Smooth muscle cell (in vitro differentiated cells): Measurements from ENCODE around the gene SLC16A4. TPM values are rescaled to one million over a fixed set of nuclear protein-coding genes. Genes with fewer than 3 reads are reported as not detected.
A peak's percentile ranks its signal among the peaks of the same experiment; 100 is the strongest.

Experiments
- DNase-seq: peaks from one replicate; lab custom pipeline; 2025; ENCODE audit not compliant: unreplicated experiment; lab: John Stamatoyannopoulos, UW
- H2AFZ ChIP-seq: fragments of 200-600 bp; sonication (generic); 2 replicates; pipeline ENCODE4 v1.6.0; 2016; ENCODE audit warnings: antibody characterized with exemption, low read depth, mild to moderate bottlenecking
- H3F3A ChIP-seq: fragments of 200-600 bp; sonication (generic); 2 replicates; pipeline ENCODE4 v1.6.0; 2017; ENCODE audit warnings: antibody characterized with exemption, low read depth
- H3K27ac ChIP-seq: fragments of 200-600 bp; sonication (generic); 2 replicates; pipeline ENCODE4 v1.5.1; 2016; ENCODE audit warnings: low read depth, mild to moderate bottlenecking
- H3K27me3 ChIP-seq: fragments of 200-600 bp; sonication (generic); 2 replicates; pipeline ENCODE4 v1.6.1; 2016; ENCODE audit warnings: low read depth, mild to moderate bottlenecking
- H3K36me3 ChIP-seq: fragments of 200-600 bp; sonication (generic); 2 replicates; pipeline ENCODE4 v1.5.1; 2016; ENCODE audit warnings: low read depth
- H3K4me1 ChIP-seq: fragments of 200-600 bp; sonication (generic); 2 replicates; pipeline ENCODE4 v1.5.1; 2016; ENCODE audit warnings: low read depth
- H3K4me2 ChIP-seq: fragments of 200-600 bp; sonication (generic); 2 replicates; pipeline ENCODE4 v1.6.0; 2016; ENCODE audit warnings: mild to moderate bottlenecking
- H3K4me3 ChIP-seq: fragments of 200-600 bp; sonication (generic); 2 replicates; pipeline ENCODE4 v1.5.1; 2016; ENCODE audit warnings: mild to moderate bottlenecking
- H3K79me2 ChIP-seq: fragments of 200-600 bp; sonication (generic); 2 replicates; pipeline ENCODE4 v1.6.0; 2016; ENCODE audit warnings: low read depth, mild to moderate bottlenecking
- H3K9ac ChIP-seq: fragments of 200-600 bp; sonication (generic); 2 replicates; pipeline ENCODE4 v1.6.0; 2016; ENCODE audit warnings: low read depth
- H3K9me3 ChIP-seq: fragments of 200-600 bp; sonication (generic); replicated peaks from 2 replicates; pipeline ENCODE4 v1.5.1; 2016; ENCODE audit warnings: low read depth
- H4K20me1 ChIP-seq: fragments of 200-600 bp; sonication (generic); 2 replicates; pipeline ENCODE4 v1.6.0; 2016; ENCODE audit warnings: low read depth
- CTCF ChIP-seq: fragments of 200-600 bp; sonication (generic); IDR thresholded peaks from 2 replicates; pipeline ENCODE4 v1.5.1; 2017; ENCODE audit warnings: borderline replicate concordance, mild to moderate bottlenecking, antibody characterized with exemption; ENCODE audit not compliant: insufficient read depth, poor library complexity, severe bottlenecking
- WGBS: methylation state at CpG from one replicate; pipeline ENCODE4 v1.1.7; 2016; ENCODE audit warnings: low lambda C conversion rate; 5-methylcytosine and 5-hydroxymethylcytosine counted together
- polyA plus RNA-seq: library from polyadenylated mRNA; unstranded; fragments of >200 nt; fragmentation: Nextera tagmentation; extraction: Ambion mirVana; gene quantifications from 2 replicates; pipeline ENCODE4 v1.2.1, GENCODE V29; 2016
- total RNA-seq: library from RNA; depleted of rRNA; stranded (reverse); fragments of >200 nt; gene quantifications from 2 replicates; pipeline ENCODE4 v1.2.3, GENCODE V29; 2014

The SLC16A4 gene
- total and polyA plus RNA-seq, 2 experiments from 2014 or later = 6.5 to 11.6 TPM

DNA sequence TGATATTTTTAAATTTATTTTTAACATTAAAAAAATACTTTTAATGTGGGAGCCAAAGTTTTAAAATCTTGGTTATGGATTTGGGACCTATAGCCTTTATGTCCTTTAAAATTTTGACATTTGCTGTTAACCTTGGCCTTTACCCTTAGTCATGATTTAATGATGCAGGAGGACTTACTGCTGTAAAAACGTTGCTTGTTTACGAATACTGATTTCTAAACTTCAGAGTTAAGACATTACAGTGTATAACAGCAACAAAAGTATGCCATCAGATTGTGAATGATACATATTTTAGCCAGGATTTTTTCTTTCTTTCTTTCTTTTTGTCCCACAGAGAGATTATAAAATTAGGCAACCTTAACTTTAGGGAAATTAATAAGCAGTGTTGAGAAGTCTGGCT lies 42.8 kb downstream of the SLC16A4 start:
- Histone ChIP-seq H4K20me1 (peaks cover 64% of the 10 kb centered on the region), H3K36me3 (no peaks in the 10 kb centered on the region), H3K4me1 (peaks cover 43% of the 10 kb centered on the region), H3F3A (no peaks in the 10 kb centered on the region), H3K9ac (peak overlapping the region; percentile 14), H3K27ac (peak overlapping the region; percentile 53), H3K9me3 (no peaks in the 10 kb centered on the region), H2AFZ (no peak overlapping the region), H3K27me3 (no peaks in the 10 kb centered on the region), H3K4me3 (no peak overlapping the region), H3K4me2 (peak overlapping the region; percentile 41), H3K79me2 (peaks cover 95% of the 10 kb centered on the region)
- no peak for DNase-seq
- no peak for TF ChIP-seq CTCF
- WGBS = 44% methylated on average over 2 of the region's 2 CpGs

- Histone ChIP-seq H3K27ac (peak overlapping the region; percentile 53), H3K4me2 (peak overlapping the region; percentile 41), H3K4me1 (peaks cover 50% of the 10 kb centered on the region), H3K4me3 (no peak overlapping the region), H2AFZ (no peak overlapping the region), H3K9me3 (no peaks in the 10 kb centered on the region), H3K27me3 (no peaks in the 10 kb centered on the region), H3K9ac (no peak overlapping the region), H3K36me3 (no peaks in the 10 kb centered on the region), H3F3A (no peaks in the 10 kb centered on the region), H3K79me2 (peaks cover 97% of the 10 kb centered on the region), H4K20me1 (peaks cover 68% of the 10 kb centered on the region)
- DNase-seq = no peak
- no peak for TF ChIP-seq CTCF
- WGBS = 85% methylated on average over 14 of the region's 14 CpGs
These were observed 43.5 kb downstream of the SLC16A4 start for GRCh38 chr1:110347182-110347893.

DNA sequence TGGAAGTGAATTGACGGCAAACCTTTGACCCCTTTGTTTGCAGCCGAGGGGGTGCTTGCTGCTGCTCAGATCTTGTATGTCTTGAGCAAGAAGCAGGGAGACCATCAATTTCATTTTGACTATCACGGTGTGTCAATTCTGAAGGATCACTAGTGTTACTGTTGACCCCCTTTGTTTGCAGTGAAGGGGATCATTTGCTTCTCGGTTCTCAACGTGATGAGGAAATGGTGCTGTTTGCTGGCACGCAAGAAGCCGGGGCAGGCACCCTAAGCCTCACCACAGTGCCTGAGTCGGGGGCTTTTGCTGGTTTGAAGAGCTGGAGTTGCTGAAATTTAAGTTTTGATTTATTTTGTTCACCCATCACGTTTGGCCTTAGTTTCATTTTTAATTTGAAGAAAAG lies 44.1 kb downstream of the SLC16A4 start:
- Histone ChIP-seq H4K20me1 (peaks cover 69% of the 10 kb centered on the region), H3K4me1 (peaks cover 57% of the 10 kb centered on the region), H3K9me3 (no peaks in the 10 kb centered on the region), H3K9ac (no peak overlapping the region), H3K79me2 (peaks cover 97% of the 10 kb centered on the region), H2AFZ (no peak overlapping the region), H3K4me2 (no peak overlapping the region), H3K36me3 (no peaks in the 10 kb centered on the region), H3K27ac (no peak overlapping the region), H3F3A (no peaks in the 10 kb centered on the region), H3K4me3 (no peak overlapping the region), H3K27me3 (no peaks in the 10 kb centered on the region)
- no peak for DNase-seq
- 81% methylated on average over 9 of the region's 9 CpGs for WGBS
- no peak for TF ChIP-seq CTCF

- Histone ChIP-seq H2AFZ (no peak overlapping the region), H3F3A (no peaks in the 10 kb centered on the region), H3K27me3 (no peaks in the 10 kb centered on the region), H4K20me1 (peaks cover 81% of the 10 kb centered on the region), H3K4me3 (no peak overlapping the region), H3K4me1 (peaks cover 68% of the 10 kb centered on the region), H3K79me2 (peaks cover 97% of the 10 kb centered on the region), H3K4me2 (no peak overlapping the region), H3K36me3 (no peaks in the 10 kb centered on the region), H3K9ac (no peak overlapping the region), H3K9me3 (no peaks in the 10 kb centered on the region), H3K27ac (no peak overlapping the region)
- TF ChIP-seq CTCF = no peak
- DNase-seq = no peak
- 92% methylated on average over 3 of the region's 3 CpGs for WGBS
These were observed 45.3 kb downstream of the SLC16A4 start for GRCh38 chr1:110345480-110345879.
